NCI-H446 (cell line): ENCODE measurements around the gene DHH.

Source experiments
- DNase-seq, 2 experiments: peaks; one replicate each; lab custom pipeline; 2025; lab: John Stamatoyannopoulos, UW

Gene DHH

DNA sequence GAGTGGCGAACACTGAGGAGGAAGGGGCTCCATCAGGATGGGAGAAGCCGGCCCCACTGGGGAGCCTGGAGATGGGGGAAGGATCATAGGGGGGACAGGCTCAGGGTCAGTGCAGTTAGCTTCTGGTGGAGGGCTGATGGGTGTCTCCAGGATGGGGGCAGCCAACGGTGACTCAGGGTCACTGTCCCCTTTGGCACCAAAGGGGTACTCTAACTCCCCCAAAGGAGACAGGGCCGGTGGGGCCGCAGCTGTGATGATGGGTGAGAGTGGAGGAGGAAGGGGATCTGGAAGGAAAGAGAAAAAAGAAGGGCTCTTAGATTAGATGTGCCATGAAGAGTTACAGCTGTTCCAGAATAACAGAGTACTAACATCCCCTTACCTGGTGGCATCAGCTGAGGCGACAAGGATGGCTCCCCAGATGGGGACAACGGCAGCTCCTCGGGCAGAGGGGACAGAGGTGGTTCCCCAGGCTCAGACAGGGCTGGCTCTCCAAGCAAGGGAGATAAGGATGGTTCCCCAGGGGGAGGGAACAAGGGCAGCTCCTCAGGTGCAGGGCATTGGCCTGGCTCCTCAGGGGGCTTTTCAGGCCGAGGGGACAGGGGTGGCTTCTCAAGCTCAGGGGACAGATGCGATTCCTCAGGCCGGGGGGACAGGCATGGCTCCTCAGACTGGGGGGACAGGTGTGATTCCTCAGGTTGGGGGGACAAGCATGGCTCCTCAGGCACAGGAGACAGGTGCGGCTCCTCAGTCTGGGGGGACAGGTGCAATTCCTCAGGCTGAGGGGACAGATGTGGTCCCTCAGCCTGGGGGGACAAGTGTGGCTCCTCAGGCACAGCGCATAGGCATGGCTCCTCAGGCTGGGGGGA, 43.9 kb downstream of the DHH start:
- no peak for DNase-seq

DNA sequence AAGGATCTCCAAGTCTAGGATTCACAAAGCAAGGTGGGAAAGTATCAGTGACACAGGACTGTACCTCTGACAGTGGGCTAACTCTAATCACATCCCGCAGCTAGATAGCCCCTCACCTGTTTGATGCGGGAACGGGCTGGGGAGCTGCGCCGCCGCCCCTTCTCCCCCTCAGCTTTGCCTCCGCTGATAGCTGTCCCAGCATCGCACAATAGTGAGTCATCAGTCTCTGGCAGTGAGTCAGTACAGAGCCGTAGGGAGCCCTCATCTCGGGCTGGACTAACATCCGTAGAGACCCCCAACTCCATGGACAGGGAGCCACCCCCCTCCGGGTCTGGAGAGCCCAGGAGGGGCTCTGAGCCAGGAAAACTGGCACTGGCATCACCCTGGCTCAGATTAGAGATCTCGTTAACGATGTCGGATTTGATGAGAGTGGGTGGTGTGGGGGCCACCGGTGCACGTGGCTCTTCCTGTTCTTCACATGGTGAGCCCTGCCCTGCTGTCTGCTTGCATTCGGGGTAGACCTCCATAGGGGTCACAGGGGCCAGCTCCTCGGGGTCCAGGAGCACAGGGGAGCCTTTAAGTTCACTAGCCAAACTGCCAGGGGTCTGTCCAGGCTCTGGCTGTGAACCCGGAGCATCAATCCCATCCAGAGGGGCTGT, 44.9 kb downstream of the DHH start:
- DNase-seq, result no peak

- DNase-seq, result no peak
Observed at GRCh38 chr12:49048953-49049352, 45.6 kb downstream of the DHH start.

GRCh38 chr12:49046129-49046895, 48.3 kb downstream of the DHH start:
- DNase-seq, result no peak

DNA sequence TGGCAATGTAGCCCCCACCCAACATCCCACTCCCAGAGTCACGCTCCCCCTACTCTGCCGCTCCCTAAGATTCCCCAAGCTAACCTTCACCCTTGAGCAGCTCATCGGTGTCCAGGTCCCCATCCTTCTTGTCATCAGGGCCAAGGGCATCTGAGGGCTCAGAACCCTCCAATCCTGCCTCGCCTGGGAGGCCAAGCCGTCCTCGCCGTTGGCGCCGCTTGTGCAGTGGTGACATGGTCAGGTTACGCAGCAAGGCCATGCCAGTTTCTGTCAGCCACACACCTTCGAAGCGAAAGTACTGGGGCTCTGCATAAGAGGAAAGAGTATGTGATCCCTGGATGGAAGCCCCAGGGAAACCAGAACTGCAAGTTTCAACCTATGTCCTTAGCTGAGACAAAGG, 49.9 kb downstream of the DHH start:
- DNase-seq, result no peak

DNA sequence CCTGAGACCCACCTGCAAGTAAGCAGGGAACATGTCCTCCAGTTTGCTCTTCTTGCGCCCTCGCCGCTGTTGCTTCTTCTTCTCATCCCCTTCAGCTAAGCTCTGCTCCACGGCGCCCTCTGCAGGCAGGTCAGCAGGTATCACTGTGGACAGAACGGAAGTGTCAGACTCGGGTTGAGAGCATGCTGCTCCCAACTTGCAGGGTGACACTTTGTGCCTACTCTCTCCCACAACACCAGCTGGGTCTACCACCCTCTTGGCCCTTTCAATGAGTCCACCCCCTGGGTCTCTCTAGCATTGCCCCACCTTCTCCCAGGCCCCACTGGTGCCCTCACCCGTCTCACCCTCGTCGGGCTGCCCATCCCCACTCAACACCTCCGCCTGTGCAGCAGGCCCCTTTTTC, 50.7 kb downstream of the DHH start:
- peak in 1 of 2 experiments; percentile 11 for DNase-seq

DNA sequence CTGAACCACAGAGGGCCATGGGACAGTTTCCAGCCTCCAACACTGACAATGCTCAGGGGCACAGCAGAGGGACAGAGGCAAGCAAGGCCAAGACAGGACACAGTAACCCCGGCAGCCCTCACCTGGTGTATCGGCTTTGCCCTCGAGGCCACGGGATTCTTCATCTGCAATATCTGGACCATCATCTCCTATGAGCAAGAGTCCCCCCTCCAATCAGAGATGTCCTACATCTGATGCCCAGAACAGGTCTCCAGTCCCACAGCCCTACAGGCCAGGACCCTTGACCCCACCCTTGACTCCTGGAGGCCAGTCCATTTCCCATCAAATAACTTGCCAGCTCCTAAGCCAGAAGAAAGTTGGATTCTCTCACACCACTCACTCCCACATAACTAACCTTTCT, 51.4 kb downstream of the DHH start:
- no peak for DNase-seq

GRCh38 chr12:49041881-49042484, 52.6 kb downstream of the DHH start:
- DNase-seq, result no peak

DNA sequence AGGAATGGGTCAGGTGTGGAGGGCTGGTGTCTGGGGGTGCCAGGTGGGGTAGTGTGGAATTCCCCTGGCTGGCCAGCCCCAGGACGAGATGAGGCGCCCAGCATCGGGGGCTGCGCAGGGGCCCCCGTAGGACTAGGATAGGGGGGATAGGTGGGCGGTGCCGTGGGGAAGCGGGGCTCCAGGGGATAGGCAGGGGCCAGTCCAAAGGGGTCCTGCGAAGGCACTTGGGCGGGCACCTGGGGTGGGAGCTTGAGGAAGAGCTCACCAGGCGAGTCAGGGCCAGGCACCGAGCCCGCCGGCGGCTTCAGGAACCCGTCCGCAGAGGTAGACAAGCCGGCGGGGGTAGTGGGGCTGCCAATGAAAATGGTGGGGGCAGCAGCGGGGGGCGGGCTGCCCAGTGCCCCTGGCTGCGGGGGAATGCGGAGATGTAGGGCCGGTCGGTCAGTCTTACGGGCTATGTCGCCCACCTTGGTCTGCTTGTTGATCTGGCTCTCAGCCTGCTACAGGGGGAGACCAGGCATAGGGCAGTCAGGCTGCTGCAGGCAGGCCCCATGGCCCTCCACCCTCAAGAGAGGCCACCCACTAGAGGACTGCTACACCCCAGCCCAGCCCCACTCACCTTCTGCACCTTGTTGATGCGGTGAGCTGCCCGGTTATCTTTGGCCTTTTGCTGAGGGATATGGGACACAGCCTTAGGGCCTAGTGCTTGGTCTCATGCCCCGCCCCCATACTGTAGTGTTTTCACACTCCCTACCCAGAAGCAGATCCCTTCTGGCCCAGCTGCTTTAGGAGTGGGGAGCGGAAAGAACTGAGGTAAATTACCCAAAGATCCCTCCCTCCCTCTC, 53.3 kb downstream of the DHH start:
- DNase-seq, result no peak

GRCh38 chr12:49040364-49040855, 54.2 kb downstream of the DHH start:
- no peak for DNase-seq

- DNase-seq, result no peak
Observed at GRCh38 chr12:49039421-49040363, 54.9 kb downstream of the DHH start.

- DNase-seq, result no peak
Observed at GRCh38 chr12:49038291-49038955, 56.2 kb downstream of the DHH start.

- DNase-seq, result no peak
Observed at GRCh38 chr12:49037947-49038237, 56.7 kb downstream of the DHH start.

- DNase-seq, result no peak
Observed at GRCh38 chr12:49037111-49037946, 57.3 kb downstream of the DHH start.
